BLaER1 treated with 17β-estradiol and CSF1 and Interleukin-3, amounts not matched to agents 10 nM and 100 nM (cell line): ENCODE measurements around the gene RNF41.
A peak's percentile ranks its signal among the peaks of the same experiment; 100 is the strongest.

Experiments
- H3K27ac ChIP-seq, 11 experiments: shearing (Covaris generic); formaldehyde crosslinking; 2 replicates each; pipeline ENCODE4 v1.8.1; 2022
- H3K27me3 ChIP-seq, 11 experiments: shearing (Covaris generic); formaldehyde crosslinking; 2 replicates each; pipeline ENCODE4 v1.8.1; 2022
- H3K36me3 ChIP-seq, 11 experiments: shearing (Covaris generic); formaldehyde crosslinking; 2 replicates each; pipeline ENCODE4 v1.8.1; 2022
- H3K4me1 ChIP-seq, 10 experiments: shearing (Covaris generic); formaldehyde crosslinking; 2 replicates each; pipeline ENCODE4 v1.8.1; 2022
- H3K4me2 ChIP-seq, 11 experiments: shearing (Covaris generic); formaldehyde crosslinking; 2 replicates each; pipeline ENCODE4 v1.8.1; 2022
- H3K4me3 ChIP-seq, 10 experiments: shearing (Covaris generic); formaldehyde crosslinking; 2 replicates each; pipeline ENCODE4 v1.8.1; 2022
- H3K9ac ChIP-seq, 11 experiments: shearing (Covaris generic); formaldehyde crosslinking; 2 replicates each; pipeline ENCODE4 v1.8.1; 2022
- H3K9me3 ChIP-seq, 11 experiments: shearing (Covaris generic); formaldehyde crosslinking; replicated peaks in 1 of 11; 2 replicates each; pipeline ENCODE4 v1.8.1; 2022
- H4K20me1 ChIP-seq, 11 experiments: shearing (Covaris generic); formaldehyde crosslinking; 2 replicates each; pipeline ENCODE4 v1.8.1; 2022
- Cebpa-rat ChIP-seq, 11 experiments: shearing (Covaris generic); IDR thresholded peaks; 2 replicates each; pipeline ENCODE4 v1.8.1; 2022

The RNF41 gene

DNA sequence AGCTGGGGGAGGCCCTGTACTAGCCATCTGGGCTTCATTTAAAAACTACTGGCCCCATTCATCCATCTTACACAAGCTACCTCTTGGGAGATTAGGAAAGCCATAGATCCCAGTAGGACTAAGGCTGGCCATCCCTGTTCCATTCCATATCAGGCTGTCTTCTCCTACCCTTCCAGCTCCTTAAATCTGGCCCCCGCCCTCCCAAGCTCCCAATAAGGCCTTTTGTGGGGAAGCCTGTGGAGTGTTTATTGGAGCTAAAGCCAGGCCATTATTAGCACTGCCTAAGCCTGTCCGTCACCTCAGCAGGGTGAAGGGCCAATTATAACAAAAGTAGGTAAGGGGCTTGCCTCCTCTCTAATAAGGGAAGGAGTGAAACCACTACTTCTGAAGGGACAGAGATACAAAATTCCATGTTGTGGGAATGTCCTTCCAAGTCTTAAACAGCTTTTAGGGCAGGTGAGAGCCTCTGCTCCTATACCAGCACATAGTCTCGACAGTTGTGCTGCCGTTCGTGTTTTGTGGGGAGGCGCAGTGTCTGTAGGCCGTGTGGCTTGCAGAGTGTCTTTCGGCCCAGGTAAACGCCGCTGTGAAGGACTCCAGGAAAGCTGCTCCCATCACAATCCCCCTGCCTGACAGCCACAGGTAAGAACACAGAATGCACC, 59.9 kb downstream of the RNF41 start:
- H3K27me3 ChIP-seq: no peaks in the 10 kb centered on the region
- H3K9ac ChIP-seq: peak overlapping the region in 10 of 11 experiments; percentile 93 to 98 (median 94); a peak in 18 of 22 replicates
- H3K36me3 ChIP-seq: peaks cover 74 to 78% (median 77%) of the 10 kb centered on the region in 11 experiments
- no peak for TF ChIP-seq Cebpa-rat (IDR thresholded peaks at IDR 0.05)
- peak overlapping the region in 4 of 10 experiments; percentile 86 to 99 (median 96); a peak in 4 of 20 replicates for H3K4me3 ChIP-seq
- no peaks in the 10 kb centered on the region for H3K9me3 ChIP-seq
- H3K4me1 ChIP-seq: peaks cover 24 to 40% (median 31%) of the 10 kb centered on the region in 10 experiments
- peak overlapping the region in 3 of 11 experiments; percentile 93 to 97 (median 97); a peak in 3 of 22 replicates for H3K27ac ChIP-seq
- H4K20me1 ChIP-seq: peaks cover 48 to 81% (median 64%) of the 10 kb centered on the region in 11 experiments
- peak overlapping the region; percentile 90 to 100 (median 98); a peak in 16 of 22 replicates for H3K4me2 ChIP-seq

DNA sequence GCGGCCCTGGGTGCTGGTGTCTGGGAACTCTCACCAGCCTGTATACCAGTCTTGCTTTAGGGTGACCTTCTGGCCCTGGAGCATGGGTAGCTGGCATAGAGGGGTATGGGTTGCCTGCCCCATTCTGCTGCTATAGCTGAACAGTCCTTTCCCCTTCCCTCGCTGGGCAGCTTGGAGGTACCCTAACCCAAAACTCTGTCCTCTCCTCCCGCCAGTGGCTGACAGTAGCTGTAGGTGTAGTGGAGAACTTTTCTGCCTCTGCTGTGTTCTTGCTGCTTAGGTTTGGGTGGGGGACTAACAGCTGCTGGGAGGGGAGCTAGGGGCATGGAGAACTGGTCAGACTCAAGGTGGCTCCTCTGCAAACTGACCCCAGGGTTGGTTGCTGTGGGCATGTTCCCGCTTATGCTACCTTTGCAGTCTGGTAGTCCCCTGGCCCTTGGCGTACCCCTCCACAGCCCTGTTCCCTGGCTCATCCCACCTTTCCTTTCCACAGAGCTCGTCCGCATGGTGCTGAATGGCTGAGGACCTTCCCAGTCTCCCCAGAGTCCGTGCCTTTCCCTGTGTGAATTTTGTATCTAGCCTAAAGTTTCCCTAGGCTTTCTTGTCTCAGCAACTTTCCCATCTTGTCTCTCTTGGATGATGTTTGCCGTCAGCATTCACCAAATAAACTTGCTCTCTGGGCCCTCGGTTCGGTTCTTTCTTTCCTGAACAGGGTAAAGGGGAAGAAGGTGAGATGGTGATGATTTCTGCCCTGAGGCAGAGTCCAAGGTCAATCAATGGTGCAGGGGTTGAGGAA, 60.6 kb downstream of the RNF41 start:
- peaks cover 67 to 76% (median 70%) of the 10 kb centered on the region in 11 experiments for H3K36me3 ChIP-seq

DNA sequence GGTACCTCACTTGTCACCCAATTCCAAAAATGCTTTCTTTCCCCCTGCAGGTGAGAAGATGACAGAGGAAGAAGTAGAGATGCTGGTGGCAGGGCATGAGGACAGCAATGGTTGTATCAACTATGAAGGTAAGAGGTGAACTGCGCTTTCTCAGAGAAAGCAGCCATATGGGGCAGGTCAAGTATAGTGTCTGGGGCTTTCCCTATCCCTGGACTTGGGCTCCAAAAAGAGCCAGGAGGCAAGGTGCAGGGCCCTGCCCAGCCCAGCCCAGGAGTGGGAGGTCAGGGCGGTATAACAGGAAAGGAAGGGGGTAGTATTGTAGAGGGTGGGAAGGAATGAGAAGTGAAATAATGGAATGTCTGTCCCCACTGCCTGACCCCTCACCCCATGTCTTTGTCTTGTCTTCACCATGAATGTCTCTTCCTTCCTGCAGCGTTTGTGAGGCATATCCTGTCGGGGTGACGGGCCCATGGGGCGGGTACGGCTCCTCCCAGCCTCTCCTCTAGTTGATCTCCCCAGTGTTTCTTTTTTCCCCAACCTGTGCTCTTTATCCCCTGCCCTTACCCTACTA, 61.4 kb downstream of the RNF41 start:
- Histone ChIP-seq H3K4me2 (peak overlapping the region; percentile 90 to 100 (median 98)), H3K9ac (peak overlapping the region; percentile 93 to 98 (median 94)), H3K36me3 (peaks cover 66 to 76% (median 70%) of the 10 kb centered on the region in 11 experiments), H3K27ac (peak overlapping the region; percentile 88 to 97 (median 92); a peak in 21 of 22 replicates), H3K27me3 (no peaks in the 10 kb centered on the region), H3K9me3 (no peaks in the 10 kb centered on the region), H4K20me1 (peaks cover 43 to 68% (median 60%) of the 10 kb centered on the region in 11 experiments), H3K4me3 (peak overlapping the region; percentile 75 to 99 (median 91)), H3K4me1 (peaks cover 33 to 55% (median 45%) of the 10 kb centered on the region in 10 experiments)
- TF ChIP-seq Cebpa-rat (IDR thresholded peaks at IDR 0.05): no peak

More for the DNA sequence above, 60.6 kb downstream of the RNF41 start:
- Histone ChIP-seq H3K9ac (peak overlapping the region; percentile 93 to 98 (median 94)), H3K4me1 (peaks cover 31 to 47% (median 38%) of the 10 kb centered on the region in 10 experiments), H3K9me3 (no peaks in the 10 kb centered on the region), H3K27me3 (no peaks in the 10 kb centered on the region), H3K4me3 (peak overlapping the region; percentile 75 to 99 (median 91)), H3K27ac (peak overlapping the region in 10 of 11 experiments; percentile 88 to 97 (median 92); a peak in 18 of 22 replicates), H4K20me1 (peaks cover 48 to 75% (median 64%) of the 10 kb centered on the region in 11 experiments), H3K4me2 (peak overlapping the region; percentile 90 to 100 (median 98))
- no peak for TF ChIP-seq Cebpa-rat (IDR thresholded peaks at IDR 0.05)

DNA sequence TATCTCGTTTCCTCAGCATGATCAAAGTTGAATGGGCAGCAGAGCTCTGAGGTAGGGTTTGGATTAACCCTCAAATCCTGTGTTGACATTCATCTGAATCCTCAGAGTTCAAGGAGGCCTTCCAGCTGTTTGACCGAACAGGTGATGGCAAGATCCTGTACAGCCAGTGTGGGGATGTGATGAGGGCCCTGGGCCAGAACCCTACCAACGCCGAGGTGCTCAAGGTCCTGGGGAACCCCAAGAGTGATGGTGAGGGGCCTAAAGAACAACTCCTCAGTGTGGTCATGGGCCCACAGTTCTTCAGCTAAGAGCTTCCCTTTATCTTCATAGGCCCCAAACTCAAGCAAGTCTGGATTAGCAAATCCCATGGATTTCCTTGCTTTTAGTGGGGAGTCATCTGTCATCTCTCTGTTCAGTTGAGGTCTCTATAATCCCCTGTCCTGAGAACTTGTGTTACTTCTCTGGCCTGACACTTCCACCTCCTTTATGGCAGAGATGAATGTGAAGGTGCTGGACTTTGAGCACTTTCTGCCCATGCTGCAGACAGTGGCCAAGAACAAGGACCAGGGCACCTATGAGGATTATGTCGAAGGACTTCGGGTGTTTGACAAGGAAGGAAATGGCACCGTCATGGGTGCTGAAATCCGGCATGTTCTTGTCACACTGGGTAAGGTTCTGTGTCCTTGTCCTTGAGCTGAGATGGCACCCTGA, 62.1 kb downstream of the RNF41 start:
- peak overlapping the region; percentile 75 to 99 (median 91) for H3K4me3 ChIP-seq
- no peaks in the 10 kb centered on the region for H3K27me3 ChIP-seq
- H3K36me3 ChIP-seq: peaks cover 64 to 76% (median 70%) of the 10 kb centered on the region in 11 experiments
- peak overlapping the region; percentile 90 to 100 (median 98) for H3K4me2 ChIP-seq
- no peak for TF ChIP-seq Cebpa-rat (IDR thresholded peaks at IDR 0.05)
- H3K4me1 ChIP-seq: peaks cover 35 to 56% (median 47%) of the 10 kb centered on the region in 10 experiments
- peak overlapping the region; percentile 93 to 98 (median 94) for H3K9ac ChIP-seq
- H3K27ac ChIP-seq: peak overlapping the region; percentile 88 to 97 (median 92); a peak in 21 of 22 replicates
- H4K20me1 ChIP-seq: peaks cover 41 to 61% (median 57%) of the 10 kb centered on the region in 11 experiments
- H3K9me3 ChIP-seq: no peaks in the 10 kb centered on the region

DNA sequence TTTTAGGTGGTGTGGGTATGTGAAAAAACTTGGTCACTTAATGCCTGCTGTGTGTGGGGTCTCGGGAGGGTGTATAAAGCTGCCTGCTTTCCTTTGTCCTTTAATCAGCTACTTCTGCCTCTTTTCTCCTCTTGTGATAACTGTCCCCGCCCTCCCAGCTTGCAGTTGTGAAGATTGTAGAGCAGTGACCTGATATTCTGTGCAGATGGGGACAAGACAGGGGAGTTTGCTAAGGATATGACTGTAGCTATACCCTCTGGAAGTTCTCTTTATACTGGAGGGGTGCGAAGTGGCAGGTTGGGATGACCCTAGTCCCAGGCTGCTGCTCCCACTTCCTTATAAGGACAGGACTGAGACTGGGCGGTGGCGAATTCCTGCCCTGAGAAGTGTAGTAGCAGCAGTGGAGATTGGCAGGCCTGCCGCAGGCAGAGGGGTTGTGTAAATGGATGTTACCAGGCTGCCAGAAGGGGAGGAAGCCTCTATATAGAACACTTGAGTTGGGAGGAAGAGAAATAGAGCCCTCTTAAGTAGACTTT, 62.7 kb downstream of the RNF41 start:
- H3K9me3 ChIP-seq: no peaks in the 10 kb centered on the region
- peaks cover 40 to 62% (median 53%) of the 10 kb centered on the region in 10 experiments for H3K4me1 ChIP-seq
- H4K20me1 ChIP-seq: peaks cover 41 to 56% (median 51%) of the 10 kb centered on the region in 11 experiments
- H3K4me2 ChIP-seq: peak overlapping the region; percentile 90 to 100 (median 98)
- H3K27me3 ChIP-seq: no peaks in the 10 kb centered on the region
- no peak for TF ChIP-seq Cebpa-rat (IDR thresholded peaks at IDR 0.05)
- peaks cover 58 to 76% (median 65%) of the 10 kb centered on the region in 11 experiments for H3K36me3 ChIP-seq
- H3K9ac ChIP-seq: peak overlapping the region; percentile 93 to 98 (median 94)
- peak overlapping the region; percentile 75 to 99 (median 91) for H3K4me3 ChIP-seq
- H3K27ac ChIP-seq: peak overlapping the region; percentile 88 to 97 (median 92)

DNA sequence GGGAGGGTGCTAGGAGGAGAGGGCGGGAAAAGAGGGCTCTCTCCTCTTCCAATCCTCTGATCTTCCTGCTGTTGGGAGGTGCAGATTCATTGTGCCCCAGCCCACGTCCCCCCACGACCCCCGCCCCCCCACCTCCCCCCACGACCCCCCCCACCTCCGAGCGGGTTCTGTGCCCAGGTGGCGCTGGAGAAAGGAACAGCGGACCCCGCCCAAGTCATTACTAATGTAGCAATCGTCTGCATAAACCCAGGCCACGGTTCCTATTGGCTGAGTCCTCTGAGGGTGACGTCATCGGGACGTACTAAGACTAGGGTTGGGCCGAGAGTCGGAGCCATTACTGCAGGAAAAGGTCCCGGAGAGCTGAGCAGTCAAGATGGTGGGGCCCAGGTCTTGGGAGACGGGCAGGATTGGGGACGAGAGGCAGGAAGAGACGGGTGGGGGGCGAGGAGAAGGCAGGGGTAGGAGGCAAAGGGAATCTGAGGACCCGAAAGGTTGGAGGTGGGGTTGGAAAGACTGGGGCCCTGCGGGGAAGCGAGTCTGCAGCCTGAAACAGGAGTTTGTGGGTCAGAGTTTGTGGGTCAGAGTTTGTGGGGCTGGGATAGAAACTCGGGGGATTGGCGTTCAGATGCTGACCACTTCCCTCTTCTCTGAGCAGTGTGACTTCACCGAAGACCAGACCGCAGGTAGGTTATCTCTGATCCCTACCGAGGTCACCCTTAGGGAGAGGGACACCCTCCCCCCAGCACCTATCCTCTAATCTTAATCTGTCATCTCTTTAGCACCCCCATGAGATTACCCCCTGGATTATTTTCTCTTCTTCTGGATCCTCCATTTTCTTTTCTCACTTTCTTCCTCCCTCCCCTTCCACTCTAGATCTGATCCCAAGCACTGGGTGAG, 63.4 kb downstream of the RNF41 start, which contains the start of gene MYL6:
Gene MYL6 (plus strand): TSS at position 331 of the 897 bp plus-strand sequence. CDS start 43 bp downstream, at position 374.
- 0 out of 22 replicates have a peak, but pooled peaks of 1 of the 11 experiments have one; percentile 26 for TF ChIP-seq Cebpa-rat (IDR thresholded peaks at IDR 0.05)
- Histone ChIP-seq H4K20me1 (peaks cover 37 to 49% (median 44%) of the 10 kb centered on the region in 11 experiments), H3K9ac (peak within 1 kb of the TSS; percentile 93 to 98 (median 94)), H3K27me3 (no peaks in the 10 kb centered on the region), H3K4me3 (peak within 1 kb of the TSS; percentile 75 to 99 (median 91)), H3K4me2 (peak within 1 kb of the TSS; percentile 90 to 100 (median 98)), H3K4me1 (peaks cover 47 to 69% (median 61%) of the 10 kb centered on the region in 10 experiments), H3K9me3 (no peaks in the 10 kb centered on the region), H3K27ac (peak within 1 kb of the TSS; percentile 88 to 97 (median 92)), H3K36me3 (peaks cover 50 to 73% (median 58%) of the 10 kb centered on the region in 11 experiments)
